ENCODE results near the gene ITSN2. TPM values are rescaled to one million over a fixed set of nuclear protein-coding genes. Genes with fewer than 3 reads are reported as not detected.
"Not testable (repeated sequence)": the region's sequence is repeated elsewhere in the genome, so short reads cannot be mapped to it uniquely, and the experiment has no call there.

ITSN2 gene
- polyA plus RNA-seq, 1 donor (not counting 4 experiments of a cell fraction or from before 2014, with no cell fraction given), result 19.7 TPM

DNA sequence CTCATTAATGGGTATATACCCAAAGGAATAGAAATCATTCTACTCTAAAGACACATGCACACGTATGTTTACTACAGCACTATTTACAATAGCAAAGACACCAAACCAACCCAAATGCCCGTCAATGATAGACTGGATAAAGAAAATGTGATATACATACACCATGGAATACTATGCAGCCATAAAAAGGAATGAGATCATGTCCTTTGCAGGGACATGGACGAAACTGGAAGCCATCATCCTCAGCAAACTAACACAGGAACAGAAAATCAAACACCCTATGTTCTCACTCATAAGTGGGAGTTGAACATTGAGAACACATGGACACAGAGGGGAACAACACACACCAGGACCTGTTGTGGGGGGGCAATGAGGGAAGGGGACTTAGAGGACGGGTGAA is 3.2 kb downstream of the ITSN2 start:
- H3K9me3 ChIP-seq (ENCODE audit: control insufficient read depth, low read depth, low read length); FAIRE-seq; H3K36me3 ChIP-seq (ENCODE audit: control insufficient read depth in 2 of 2, extremely low read depth in 1 of 2, insufficient read depth in 2 of 2, low read length in 2 of 2); H3K9ac ChIP-seq (ENCODE audit: control insufficient read depth, extremely low read depth, insufficient read depth, low read length); H3K9me1 ChIP-seq (ENCODE audit: control insufficient read depth, extremely low read depth, insufficient read depth, low read length); H3K27me3 ChIP-seq (ENCODE audit: control insufficient read depth, extremely low read depth, insufficient read depth, low read length); H3K4me3 ChIP-seq (ENCODE audit: control insufficient read depth in 2 of 3, extremely low read depth in 1 of 3, insufficient read depth in 2 of 3, low read depth in 1 of 3, low read length in 3 of 3); dilution Hi-C loops (cut with MboI; ENCODE audit: extremely low pct_ligation_motif_present, low sequenced_read_pairs); H3K27ac ChIP-seq (ENCODE audit: control insufficient read depth, insufficient read depth, low read length); H3K4me2 ChIP-seq (ENCODE audit: control insufficient read depth, extremely low read depth, insufficient read depth, low read depth, low read length); DNase-seq (ENCODE audit: low read depth, low spot score); H2AFZ ChIP-seq (ENCODE audit: control insufficient read depth, low read length); H4K20me1 ChIP-seq (ENCODE audit: control insufficient read depth, extremely low read depth, insufficient read depth, low read length): not testable (repeated sequence)
- Histone ChIP-seq H3K4me1 (ENCODE audit: control insufficient read depth, extremely low read depth, insufficient read depth, low read length) (peaks cover 18% of the 10 kb centered on the region), H3K79me2 (ENCODE audit: control insufficient read depth, insufficient read depth, low read length) (peaks cover 63% of the 10 kb centered on the region)

DNA sequence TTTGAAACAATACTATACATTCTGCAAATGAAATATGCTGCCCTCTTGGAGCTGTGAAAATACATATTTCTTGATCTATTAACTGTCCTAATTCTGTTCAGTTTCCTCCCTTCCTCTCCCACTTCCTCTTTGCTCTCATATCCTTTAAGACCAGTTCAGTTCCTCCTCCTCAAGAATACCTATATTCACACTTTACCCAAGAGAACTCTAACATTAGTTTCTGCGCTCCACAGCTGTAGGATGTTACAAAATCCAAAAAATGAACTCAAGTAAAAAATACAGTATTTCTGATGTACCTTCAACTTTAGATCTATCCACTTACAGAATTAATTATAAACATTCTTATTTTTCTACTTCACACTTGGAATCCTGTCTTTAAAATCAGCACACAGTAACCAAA is 5.4 kb downstream of the ITSN2 start:
- Histone ChIP-seq H3K27me3 (ENCODE audit: control insufficient read depth, extremely low read depth, insufficient read depth, low read length) (no peaks in the 10 kb centered on the region), H3K9ac (ENCODE audit: control insufficient read depth, extremely low read depth, insufficient read depth, low read length) (no peak overlapping the region), H3K4me2 (ENCODE audit: control insufficient read depth, extremely low read depth, insufficient read depth, low read depth, low read length) (no peak overlapping the region), H3K4me3 (ENCODE audit: control insufficient read depth in 2 of 3, extremely low read depth in 1 of 3, insufficient read depth in 2 of 3, low read depth in 1 of 3, low read length in 3 of 3) (no peak overlapping the region), H2AFZ (ENCODE audit: control insufficient read depth, low read length) (no peak overlapping the region), H3K36me3 (ENCODE audit: control insufficient read depth in 2 of 2, extremely low read depth in 1 of 2, insufficient read depth in 2 of 2, low read length in 2 of 2) (no peaks in the 10 kb centered on the region), H4K20me1 (ENCODE audit: control insufficient read depth, extremely low read depth, insufficient read depth, low read length) (no peaks in the 10 kb centered on the region), H3K9me1 (ENCODE audit: control insufficient read depth, extremely low read depth, insufficient read depth, low read length) (peaks cover 2% of the 10 kb centered on the region), H3K27ac (ENCODE audit: control insufficient read depth, insufficient read depth, low read length) (no peak overlapping the region), H3K4me1 (ENCODE audit: control insufficient read depth, extremely low read depth, insufficient read depth, low read length) (peaks cover 14% of the 10 kb centered on the region), H3K9me3 (ENCODE audit: control insufficient read depth, low read depth, low read length) (no peaks in the 10 kb centered on the region), H3K79me2 (ENCODE audit: control insufficient read depth, insufficient read depth, low read length) (peaks cover 80% of the 10 kb centered on the region)
- FAIRE-seq, result no peak
- TF ChIP-seq, protein P1, sequence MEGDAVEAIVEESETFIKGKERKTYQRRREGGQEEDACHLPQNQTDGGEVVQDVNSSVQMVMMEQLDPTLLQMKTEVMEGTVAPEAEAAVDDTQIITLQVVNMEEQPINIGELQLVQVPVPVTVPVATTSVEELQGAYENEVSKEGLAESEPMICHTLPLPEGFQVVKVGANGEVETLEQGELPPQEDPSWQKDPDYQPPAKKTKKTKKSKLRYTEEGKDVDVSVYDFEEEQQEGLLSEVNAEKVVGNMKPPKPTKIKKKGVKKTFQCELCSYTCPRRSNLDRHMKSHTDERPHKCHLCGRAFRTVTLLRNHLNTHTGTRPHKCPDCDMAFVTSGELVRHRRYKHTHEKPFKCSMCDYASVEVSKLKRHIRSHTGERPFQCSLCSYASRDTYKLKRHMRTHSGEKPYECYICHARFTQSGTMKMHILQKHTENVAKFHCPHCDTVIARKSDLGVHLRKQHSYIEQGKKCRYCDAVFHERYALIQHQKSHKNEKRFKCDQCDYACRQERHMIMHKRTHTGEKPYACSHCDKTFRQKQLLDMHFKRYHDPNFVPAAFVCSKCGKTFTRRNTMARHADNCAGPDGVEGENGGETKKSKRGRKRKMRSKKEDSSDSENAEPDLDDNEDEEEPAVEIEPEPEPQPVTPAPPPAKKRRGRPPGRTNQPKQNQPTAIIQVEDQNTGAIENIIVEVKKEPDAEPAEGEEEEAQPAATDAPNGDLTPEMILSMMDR (optimal IDR thresholded peaks at IDR 0.05 in 1 of 3, IDR thresholded peaks at IDR 0.05 in 1 of 3, conservative IDR thresholded peaks at IDR 0.05 in 1 of 3; ENCODE audit: extremely low read depth in 1 of 3, insufficient read depth in 2 of 3, low read length in 3 of 3), result no peak
- TF ChIP-seq EZH2 (IDR thresholded peaks at IDR 0.05; ENCODE audit: low read length), result no peak
- no peak for DNase-seq (ENCODE audit: low read depth, low spot score)
- dilution Hi-C loops (cut with MboI; ENCODE audit: extremely low pct_ligation_motif_present, low sequenced_read_pairs), result no loop called here

DNA sequence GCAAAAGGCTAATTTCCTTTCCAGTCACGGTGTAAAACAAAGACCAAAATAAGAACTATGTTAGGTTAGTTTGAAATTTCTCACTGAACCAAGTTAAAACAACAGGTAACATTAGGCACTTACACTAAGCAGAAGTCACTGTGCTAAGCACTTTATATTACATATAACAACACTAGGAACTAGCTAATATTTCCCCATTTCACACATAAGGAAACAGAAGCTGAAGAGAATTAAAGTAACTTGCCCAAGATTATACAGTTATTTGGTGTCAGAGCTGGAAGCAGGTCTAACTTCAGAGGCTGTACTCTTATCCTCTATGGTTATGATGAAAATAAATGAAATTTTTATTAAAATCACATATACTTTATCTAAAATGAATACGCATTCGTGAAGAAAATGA is 5.9 kb downstream of the ITSN2 start:
- H3K27me3 ChIP-seq (ENCODE audit: control insufficient read depth, extremely low read depth, insufficient read depth, low read length), result no peaks in the 10 kb centered on the region
- peaks cover 80% of the 10 kb centered on the region for H3K79me2 ChIP-seq (ENCODE audit: control insufficient read depth, insufficient read depth, low read length)
- no peak for TF ChIP-seq EZH2 (IDR thresholded peaks at IDR 0.05; ENCODE audit: low read length)
- TF ChIP-seq, protein P1 (optimal IDR thresholded peaks at IDR 0.05 in 1 of 3, IDR thresholded peaks at IDR 0.05 in 1 of 3, conservative IDR thresholded peaks at IDR 0.05 in 1 of 3; ENCODE audit: extremely low read depth in 1 of 3, insufficient read depth in 2 of 3, low read length in 3 of 3), result no peak
- DNase-seq (ENCODE audit: low read depth, low spot score) (no peak), FAIRE-seq (no peak)
- H3K4me3 ChIP-seq (ENCODE audit: control insufficient read depth in 2 of 3, extremely low read depth in 1 of 3, insufficient read depth in 2 of 3, low read depth in 1 of 3, low read length in 3 of 3), result no peak overlapping the region
- H3K36me3 ChIP-seq (ENCODE audit: control insufficient read depth in 2 of 2, extremely low read depth in 1 of 2, insufficient read depth in 2 of 2, low read length in 2 of 2), result no peaks in the 10 kb centered on the region
- H3K9me1 ChIP-seq (ENCODE audit: control insufficient read depth, extremely low read depth, insufficient read depth, low read length), result peaks cover 2% of the 10 kb centered on the region
- no peak overlapping the region for H2AFZ ChIP-seq (ENCODE audit: control insufficient read depth, low read length)
- dilution Hi-C loops (cut with MboI; ENCODE audit: extremely low pct_ligation_motif_present, low sequenced_read_pairs), result no loop called here
- H3K4me1 ChIP-seq (ENCODE audit: control insufficient read depth, extremely low read depth, insufficient read depth, low read length), result peaks cover 14% of the 10 kb centered on the region
- no peak overlapping the region for H3K4me2 ChIP-seq (ENCODE audit: control insufficient read depth, extremely low read depth, insufficient read depth, low read depth, low read length)
- no peaks in the 10 kb centered on the region for H4K20me1 ChIP-seq (ENCODE audit: control insufficient read depth, extremely low read depth, insufficient read depth, low read length)
- H3K9me3 ChIP-seq (ENCODE audit: control insufficient read depth, low read depth, low read length), result no peaks in the 10 kb centered on the region
- H3K9ac ChIP-seq (ENCODE audit: control insufficient read depth, extremely low read depth, insufficient read depth, low read length), result no peak overlapping the region
- no peak overlapping the region for H3K27ac ChIP-seq (ENCODE audit: control insufficient read depth, insufficient read depth, low read length)

All from keratinocyte (primary cell).